ENCODE results near the gene BRWD1. TPM values are rescaled to one million over a fixed set of nuclear protein-coding genes. Genes with fewer than 3 reads are reported as not detected.
A peak's percentile ranks its signal among the peaks of the same experiment; 100 is the strongest.

The BRWD1 gene
- total and polyA plus RNA-seq, 2 of the 13 experiments (the other 11 are each of a cell fraction or from before 2014, with no cell fraction given): 13.9 to 28.0 TPM

DNA sequence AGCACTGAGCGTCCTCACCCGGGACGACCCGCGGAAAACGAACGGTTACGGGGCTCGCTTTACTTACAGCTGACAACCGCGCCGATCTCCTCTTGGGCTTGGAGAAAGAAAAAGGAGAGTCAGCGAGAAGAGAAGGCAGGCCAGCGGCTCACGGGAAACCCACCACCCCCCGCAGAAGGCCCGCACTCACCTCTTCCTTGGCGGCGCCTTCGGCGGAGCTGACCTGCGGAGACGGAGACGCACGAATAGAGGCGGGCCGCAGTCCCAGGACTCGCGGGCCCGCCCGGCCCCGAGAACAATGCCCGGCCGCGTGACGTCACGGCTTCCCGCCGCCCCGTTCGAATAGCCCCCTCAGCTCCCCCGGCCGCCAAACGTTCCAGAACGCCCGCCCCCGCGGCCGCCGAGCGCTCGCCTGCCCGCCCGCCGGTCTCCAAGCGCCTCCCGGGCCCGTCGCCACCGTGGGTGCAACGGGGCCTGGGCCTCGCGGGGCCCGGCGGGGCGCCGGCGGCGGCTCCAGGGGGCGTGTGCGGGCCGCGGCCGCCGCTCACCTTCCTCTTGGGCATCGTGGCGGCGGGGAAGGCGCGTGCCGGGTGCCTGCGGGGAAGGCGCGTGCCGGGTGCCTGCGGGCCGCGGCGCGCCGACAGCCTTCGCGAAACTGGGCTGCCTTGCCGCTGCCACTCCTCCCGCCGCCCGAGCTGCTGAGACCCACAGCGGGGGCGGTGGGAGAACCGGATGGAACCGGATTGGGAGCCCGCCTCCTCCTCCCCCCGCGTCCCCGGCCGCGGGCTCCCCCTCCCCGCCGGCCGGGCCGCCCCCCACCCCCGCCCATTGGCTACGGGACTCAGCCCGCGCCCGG, 35.2 kb upstream of the BRWD1 start, which contains the start of gene HMGN1 (continued):
- TF ChIP-seq, protein P1, sequence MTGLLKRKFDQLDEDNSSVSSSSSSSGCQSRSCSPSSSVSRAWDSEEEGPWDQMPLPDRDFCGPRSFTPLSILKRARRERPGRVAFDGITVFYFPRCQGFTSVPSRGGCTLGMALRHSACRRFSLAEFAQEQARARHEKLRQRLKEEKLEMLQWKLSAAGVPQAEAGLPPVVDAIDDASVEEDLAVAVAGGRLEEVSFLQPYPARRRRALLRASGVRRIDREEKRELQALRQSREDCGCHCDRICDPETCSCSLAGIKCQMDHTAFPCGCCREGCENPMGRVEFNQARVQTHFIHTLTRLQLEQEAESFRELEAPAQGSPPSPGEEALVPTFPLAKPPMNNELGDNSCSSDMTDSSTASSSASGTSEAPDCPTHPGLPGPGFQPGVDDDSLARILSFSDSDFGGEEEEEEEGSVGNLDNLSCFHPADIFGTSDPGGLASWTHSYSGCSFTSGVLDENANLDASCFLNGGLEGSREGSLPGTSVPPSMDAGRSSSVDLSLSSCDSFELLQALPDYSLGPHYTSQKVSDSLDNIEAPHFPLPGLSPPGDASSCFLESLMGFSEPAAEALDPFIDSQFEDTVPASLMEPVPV (CRISPR knock-in tag; IDR thresholded peaks at IDR 0.05): peak; percentile 64; the same call in 1 of the 2 replicates
- TF ChIP-seq RFXAP (CRISPR knock-in tag; IDR thresholded peaks at IDR 0.05; ENCODE audit: borderline replicate concordance) (0 out of 2 replicates have a peak, but pooled peaks have one; percentile 25), PCBP1 (IDR thresholded peaks at IDR 0.05; ENCODE audit: borderline replicate concordance, low read depth, low read length) (no peak)
- TF ChIP-seq, protein P2, sequence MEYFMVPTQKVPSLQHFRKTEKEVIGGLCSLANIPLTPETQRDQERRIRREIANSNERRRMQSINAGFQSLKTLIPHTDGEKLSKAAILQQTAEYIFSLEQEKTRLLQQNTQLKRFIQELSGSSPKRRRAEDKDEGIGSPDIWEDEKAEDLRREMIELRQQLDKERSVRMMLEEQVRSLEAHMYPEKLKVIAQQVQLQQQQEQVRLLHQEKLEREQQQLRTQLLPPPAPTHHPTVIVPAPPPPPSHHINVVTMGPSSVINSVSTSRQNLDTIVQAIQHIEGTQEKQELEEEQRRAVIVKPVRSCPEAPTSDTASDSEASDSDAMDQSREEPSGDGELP (IDR thresholded peaks at IDR 0.05; ENCODE audit: borderline replicate concordance, low read depth): 0 out of 2 replicates have a peak, but pooled peaks have one; percentile 17
- TF ChIP-seq, protein P3, sequence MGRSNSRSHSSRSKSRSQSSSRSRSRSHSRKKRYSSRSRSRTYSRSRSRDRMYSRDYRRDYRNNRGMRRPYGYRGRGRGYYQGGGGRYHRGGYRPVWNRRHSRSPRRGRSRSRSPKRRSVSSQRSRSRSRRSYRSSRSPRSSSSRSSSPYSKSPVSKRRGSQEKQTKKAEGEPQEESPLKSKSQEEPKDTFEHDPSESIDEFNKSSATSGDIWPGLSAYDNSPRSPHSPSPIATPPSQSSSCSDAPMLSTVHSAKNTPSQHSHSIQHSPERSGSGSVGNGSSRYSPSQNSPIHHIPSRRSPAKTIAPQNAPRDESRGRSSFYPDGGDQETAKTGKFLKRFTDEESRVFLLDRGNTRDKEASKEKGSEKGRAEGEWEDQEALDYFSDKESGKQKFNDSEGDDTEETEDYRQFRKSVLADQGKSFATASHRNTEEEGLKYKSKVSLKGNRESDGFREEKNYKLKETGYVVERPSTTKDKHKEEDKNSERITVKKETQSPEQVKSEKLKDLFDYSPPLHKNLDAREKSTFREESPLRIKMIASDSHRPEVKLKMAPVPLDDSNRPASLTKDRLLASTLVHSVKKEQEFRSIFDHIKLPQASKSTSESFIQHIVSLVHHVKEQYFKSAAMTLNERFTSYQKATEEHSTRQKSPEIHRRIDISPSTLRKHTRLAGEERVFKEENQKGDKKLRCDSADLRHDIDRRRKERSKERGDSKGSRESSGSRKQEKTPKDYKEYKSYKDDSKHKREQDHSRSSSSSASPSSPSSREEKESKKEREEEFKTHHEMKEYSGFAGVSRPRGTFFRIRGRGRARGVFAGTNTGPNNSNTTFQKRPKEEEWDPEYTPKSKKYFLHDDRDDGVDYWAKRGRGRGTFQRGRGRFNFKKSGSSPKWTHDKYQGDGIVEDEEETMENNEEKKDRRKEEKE (IDR thresholded peaks at IDR 0.05): no peak
- TF ChIP-seq, protein P4, sequence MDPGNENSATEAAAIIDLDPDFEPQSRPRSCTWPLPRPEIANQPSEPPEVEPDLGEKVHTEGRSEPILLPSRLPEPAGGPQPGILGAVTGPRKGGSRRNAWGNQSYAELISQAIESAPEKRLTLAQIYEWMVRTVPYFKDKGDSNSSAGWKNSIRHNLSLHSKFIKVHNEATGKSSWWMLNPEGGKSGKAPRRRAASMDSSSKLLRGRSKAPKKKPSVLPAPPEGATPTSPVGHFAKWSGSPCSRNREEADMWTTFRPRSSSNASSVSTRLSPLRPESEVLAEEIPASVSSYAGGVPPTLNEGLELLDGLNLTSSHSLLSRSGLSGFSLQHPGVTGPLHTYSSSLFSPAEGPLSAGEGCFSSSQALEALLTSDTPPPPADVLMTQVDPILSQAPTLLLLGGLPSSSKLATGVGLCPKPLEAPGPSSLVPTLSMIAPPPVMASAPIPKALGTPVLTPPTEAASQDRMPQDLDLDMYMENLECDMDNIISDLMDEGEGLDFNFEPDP (CRISPR knock-in tag; conservative IDR thresholded peaks at IDR 0.05): no peak
- TF ChIP-seq, protein P5, sequence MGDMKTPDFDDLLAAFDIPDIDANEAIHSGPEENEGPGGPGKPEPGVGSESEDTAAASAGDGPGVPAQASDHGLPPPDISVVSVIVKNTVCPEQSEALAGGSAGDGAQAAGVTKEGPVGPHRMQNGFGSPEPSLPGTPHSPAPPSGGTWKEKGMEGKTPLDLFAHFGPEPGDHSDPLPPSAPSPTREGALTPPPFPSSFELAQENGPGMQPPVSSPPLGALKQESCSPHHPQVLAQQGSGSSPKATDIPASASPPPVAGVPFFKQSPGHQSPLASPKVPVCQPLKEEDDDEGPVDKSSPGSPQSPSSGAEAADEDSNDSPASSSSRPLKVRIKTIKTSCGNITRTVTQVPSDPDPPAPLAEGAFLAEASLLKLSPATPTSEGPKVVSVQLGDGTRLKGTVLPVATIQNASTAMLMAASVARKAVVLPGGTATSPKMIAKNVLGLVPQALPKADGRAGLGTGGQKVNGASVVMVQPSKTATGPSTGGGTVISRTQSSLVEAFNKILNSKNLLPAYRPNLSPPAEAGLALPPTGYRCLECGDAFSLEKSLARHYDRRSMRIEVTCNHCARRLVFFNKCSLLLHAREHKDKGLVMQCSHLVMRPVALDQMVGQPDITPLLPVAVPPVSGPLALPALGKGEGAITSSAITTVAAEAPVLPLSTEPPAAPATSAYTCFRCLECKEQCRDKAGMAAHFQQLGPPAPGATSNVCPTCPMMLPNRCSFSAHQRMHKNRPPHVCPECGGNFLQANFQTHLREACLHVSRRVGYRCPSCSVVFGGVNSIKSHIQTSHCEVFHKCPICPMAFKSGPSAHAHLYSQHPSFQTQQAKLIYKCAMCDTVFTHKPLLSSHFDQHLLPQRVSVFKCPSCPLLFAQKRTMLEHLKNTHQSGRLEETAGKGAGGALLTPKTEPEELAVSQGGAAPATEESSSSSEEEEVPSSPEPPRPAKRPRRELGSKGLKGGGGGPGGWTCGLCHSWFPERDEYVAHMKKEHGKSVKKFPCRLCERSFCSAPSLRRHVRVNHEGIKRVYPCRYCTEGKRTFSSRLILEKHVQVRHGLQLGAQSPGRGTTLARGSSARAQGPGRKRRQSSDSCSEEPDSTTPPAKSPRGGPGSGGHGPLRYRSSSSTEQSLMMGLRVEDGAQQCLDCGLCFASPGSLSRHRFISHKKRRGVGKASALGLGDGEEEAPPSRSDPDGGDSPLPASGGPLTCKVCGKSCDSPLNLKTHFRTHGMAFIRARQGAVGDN (CRISPR knock-in tag; IDR thresholded peaks at IDR 0.05): peak; percentile 55
- TF ChIP-seq, protein P6, sequence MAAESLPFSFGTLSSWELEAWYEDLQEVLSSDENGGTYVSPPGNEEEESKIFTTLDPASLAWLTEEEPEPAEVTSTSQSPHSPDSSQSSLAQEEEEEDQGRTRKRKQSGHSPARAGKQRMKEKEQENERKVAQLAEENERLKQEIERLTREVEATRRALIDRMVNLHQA (CRISPR knock-in tag; IDR thresholded peaks at IDR 0.05): no peak
- TF ChIP-seq, protein P7, sequence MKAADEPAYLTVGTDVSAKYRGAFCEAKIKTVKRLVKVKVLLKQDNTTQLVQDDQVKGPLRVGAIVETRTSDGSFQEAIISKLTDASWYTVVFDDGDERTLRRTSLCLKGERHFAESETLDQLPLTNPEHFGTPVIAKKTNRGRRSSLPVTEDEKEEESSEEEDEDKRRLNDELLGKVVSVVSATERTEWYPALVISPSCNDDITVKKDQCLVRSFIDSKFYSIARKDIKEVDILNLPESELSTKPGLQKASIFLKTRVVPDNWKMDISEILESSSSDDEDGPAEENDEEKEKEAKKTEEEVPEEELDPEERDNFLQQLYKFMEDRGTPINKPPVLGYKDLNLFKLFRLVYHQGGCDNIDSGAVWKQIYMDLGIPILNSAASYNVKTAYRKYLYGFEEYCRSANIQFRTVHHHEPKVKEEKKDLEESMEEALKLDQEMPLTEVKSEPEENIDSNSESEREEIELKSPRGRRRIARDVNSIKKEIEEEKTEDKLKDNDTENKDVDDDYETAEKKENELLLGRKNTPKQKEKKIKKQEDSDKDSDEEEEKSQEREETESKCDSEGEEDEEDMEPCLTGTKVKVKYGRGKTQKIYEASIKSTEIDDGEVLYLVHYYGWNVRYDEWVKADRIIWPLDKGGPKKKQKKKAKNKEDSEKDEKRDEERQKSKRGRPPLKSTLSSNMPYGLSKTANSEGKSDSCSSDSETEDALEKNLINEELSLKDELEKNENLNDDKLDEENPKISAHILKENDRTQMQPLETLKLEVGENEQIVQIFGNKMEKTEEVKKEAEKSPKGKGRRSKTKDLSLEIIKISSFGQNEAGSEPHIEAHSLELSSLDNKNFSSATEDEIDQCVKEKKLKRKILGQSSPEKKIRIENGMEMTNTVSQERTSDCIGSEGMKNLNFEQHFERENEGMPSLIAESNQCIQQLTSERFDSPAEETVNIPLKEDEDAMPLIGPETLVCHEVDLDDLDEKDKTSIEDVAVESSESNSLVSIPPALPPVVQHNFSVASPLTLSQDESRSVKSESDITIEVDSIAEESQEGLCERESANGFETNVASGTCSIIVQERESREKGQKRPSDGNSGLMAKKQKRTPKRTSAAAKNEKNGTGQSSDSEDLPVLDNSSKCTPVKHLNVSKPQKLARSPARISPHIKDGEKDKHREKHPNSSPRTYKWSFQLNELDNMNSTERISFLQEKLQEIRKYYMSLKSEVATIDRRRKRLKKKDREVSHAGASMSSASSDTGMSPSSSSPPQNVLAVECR (CRISPR knock-in tag; IDR thresholded peaks at IDR 0.05; ENCODE audit: borderline replicate concordance): peak; percentile 28; the same call in 1 of the 2 replicates
